Osteoblast (primary cell): Measurements from ENCODE around the gene MAPK6. TPM values are rescaled to one million over a fixed set of nuclear protein-coding genes. Genes with fewer than 3 reads are reported as not detected.

ENCODE experiments used
- DNase-seq: peaks from one replicate; pipeline ENCODE4 v3.0.0; 2011; ENCODE audit warnings: low spot score, mixed read lengths; ENCODE audit not compliant: insufficient read length; ENCODE audit errors: missing footprints
- H2AFZ ChIP-seq: 2 replicates; pipeline ENCODE4 v1.6.0; 2011; ENCODE audit warnings: mild to moderate bottlenecking, low read length
- H3K27ac ChIP-seq: 2 replicates; pipeline ENCODE4 v1.5.1; 2011; ENCODE audit warnings: mild to moderate bottlenecking, low read depth, low read length, moderate library complexity
- H3K27me3 ChIP-seq: 2 replicates; pipeline ENCODE4 v1.6.0; 2012; ENCODE audit warnings: mild to moderate bottlenecking, control low read depth, inconsistent platforms, low read length, moderate library complexity; ENCODE audit not compliant: insufficient read depth
- H3K36me3 ChIP-seq: 2 replicates; pipeline ENCODE4 v1.5.1; 2011; ENCODE audit warnings: mild to moderate bottlenecking, low read length, control low read depth, moderate library complexity; ENCODE audit not compliant: insufficient read depth
- H3K4me1 ChIP-seq: 2 replicates; pipeline ENCODE4 v1.5.1; 2011; ENCODE audit warnings: mild to moderate bottlenecking, low read length, control low read depth, moderate library complexity; ENCODE audit not compliant: insufficient read depth
- H3K4me2 ChIP-seq: 2 replicates; pipeline ENCODE4 v1.6.0; 2011; ENCODE audit warnings: mild to moderate bottlenecking, low read length; ENCODE audit not compliant: insufficient read depth
- H3K4me3 ChIP-seq: fragments of 200-600 bp; sonication (generic); 3 replicates; pipeline ENCODE4 v1.5.1; 2012; ENCODE audit warnings: mild to moderate bottlenecking, low read length, inconsistent platforms; ENCODE audit not compliant: insufficient read depth
- H3K79me2 ChIP-seq: 2 replicates; pipeline ENCODE4 v1.6.0; 2012; ENCODE audit warnings: mild to moderate bottlenecking, low read length, control low read depth, inconsistent platforms; ENCODE audit not compliant: insufficient read depth
- H3K9me3 ChIP-seq: 2 replicates; pipeline ENCODE4 v1.5.1; 2011; ENCODE audit warnings: low read depth, low read length, control low read depth
- H4K20me1 ChIP-seq: 2 replicates; pipeline ENCODE4 v1.6.0; 2012; ENCODE audit warnings: mild to moderate bottlenecking, low read length, control low read depth; ENCODE audit not compliant: insufficient read depth
- total RNA-seq: library from RNA; depleted of rRNA; stranded (reverse); fragments of >200 nt; gene quantifications from 2 replicates; pipeline ENCODE4 v1.2.3, GENCODE V29; 2012
- TF ChIP-seq, protein P1 (sequence below): IDR thresholded peaks from 2 replicates; pipeline ENCODE4 v1.5.1; 2011; ENCODE audit warnings: mild to moderate bottlenecking, low read depth, low read length, moderate library complexity; ENCODE audit errors: extremely low read depth

MAPK6 gene
- total RNA-seq, 1 donor = 86.9 TPM

DNA sequence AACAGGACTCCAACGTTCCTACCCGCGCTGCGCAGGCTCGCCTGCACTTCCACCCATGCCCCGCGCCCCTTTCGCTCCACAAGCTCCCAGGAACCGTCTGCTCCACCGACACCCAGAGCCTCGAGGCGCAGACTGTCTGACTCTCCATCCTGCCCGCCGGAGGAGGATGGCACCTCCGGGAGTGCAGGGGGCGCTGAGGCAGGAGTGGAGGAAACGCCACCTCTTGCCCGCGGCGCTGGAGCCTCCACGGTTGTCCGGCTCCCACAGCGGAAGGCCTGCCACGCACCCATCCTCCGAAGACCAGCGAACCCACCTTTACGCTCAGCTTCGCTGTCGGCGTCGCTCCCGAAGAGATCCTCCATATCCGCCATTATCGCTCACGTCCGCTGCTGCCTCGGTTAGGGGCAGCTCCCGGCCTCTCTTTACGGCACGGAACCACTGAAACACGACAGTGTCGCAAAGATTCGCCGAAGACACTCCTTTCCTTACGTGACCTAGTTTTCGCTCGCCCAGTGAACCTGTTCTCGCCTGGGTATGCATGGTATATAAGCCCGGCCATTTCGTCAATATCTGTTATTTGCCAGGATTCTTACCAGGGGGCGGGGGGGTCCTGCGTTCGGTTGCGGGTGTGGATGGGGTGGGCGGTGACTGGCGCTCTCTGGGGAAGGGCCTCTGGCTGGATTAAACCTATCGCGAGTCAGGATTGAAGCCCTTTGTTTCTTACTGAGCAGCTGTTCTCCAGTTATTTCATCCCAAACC is 47.5 kb upstream of the MAPK6 start, which contains the start of gene LEO1:
LEO1 (minus strand) TSS at position 404 of the 759 bp plus-strand sequence; CDS start at position 371, 33 bp downstream.
- peaks cover 3% of the 10 kb centered on the region for H3K36me3 ChIP-seq
- peak within 1 kb of the TSS; percentile 90 for H3K27ac ChIP-seq
- H4K20me1 ChIP-seq = no peaks in the 10 kb centered on the region
- peaks cover 51% of the 10 kb centered on the region for H3K79me2 ChIP-seq
- peak within 1 kb of the TSS; percentile 100 for H2AFZ ChIP-seq
- H3K4me3 ChIP-seq = peak within 1 kb of the TSS; percentile 100
- H3K9me3 ChIP-seq = no peaks in the 10 kb centered on the region
- H3K4me2 ChIP-seq = peak within 1 kb of the TSS; percentile 94
- DNase-seq = peak; percentile 98
- H3K4me1 ChIP-seq = peaks cover 13% of the 10 kb centered on the region
- no peaks in the 10 kb centered on the region for H3K27me3 ChIP-seq
- TF ChIP-seq, protein P1, sequence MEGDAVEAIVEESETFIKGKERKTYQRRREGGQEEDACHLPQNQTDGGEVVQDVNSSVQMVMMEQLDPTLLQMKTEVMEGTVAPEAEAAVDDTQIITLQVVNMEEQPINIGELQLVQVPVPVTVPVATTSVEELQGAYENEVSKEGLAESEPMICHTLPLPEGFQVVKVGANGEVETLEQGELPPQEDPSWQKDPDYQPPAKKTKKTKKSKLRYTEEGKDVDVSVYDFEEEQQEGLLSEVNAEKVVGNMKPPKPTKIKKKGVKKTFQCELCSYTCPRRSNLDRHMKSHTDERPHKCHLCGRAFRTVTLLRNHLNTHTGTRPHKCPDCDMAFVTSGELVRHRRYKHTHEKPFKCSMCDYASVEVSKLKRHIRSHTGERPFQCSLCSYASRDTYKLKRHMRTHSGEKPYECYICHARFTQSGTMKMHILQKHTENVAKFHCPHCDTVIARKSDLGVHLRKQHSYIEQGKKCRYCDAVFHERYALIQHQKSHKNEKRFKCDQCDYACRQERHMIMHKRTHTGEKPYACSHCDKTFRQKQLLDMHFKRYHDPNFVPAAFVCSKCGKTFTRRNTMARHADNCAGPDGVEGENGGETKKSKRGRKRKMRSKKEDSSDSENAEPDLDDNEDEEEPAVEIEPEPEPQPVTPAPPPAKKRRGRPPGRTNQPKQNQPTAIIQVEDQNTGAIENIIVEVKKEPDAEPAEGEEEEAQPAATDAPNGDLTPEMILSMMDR = peak; percentile 31

DNA sequence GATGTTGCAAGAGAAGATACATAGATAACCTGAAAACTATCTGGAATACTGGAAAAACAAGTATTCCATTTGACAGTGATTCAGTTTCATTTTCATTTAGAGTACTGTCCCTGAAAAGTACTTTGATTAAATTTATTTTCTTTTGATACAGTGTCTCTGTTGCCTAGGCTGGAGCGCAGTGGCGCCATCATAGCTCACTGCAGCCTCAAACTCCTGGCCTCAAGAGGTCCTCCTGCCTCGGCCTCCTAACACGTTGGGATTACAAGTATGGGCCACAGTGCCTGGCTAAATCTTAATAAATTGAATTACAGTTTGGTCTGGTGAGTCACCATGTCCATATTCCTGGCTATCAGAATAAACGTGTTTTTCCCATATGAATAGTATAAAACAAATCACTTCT is 45.8 kb upstream of the MAPK6 start:
- DNase-seq = no peak
- H4K20me1 ChIP-seq = no peaks in the 10 kb centered on the region
- TF ChIP-seq, protein P1 = no peak
- H3K79me2 ChIP-seq = peaks cover 36% of the 10 kb centered on the region
- no peak overlapping the region for H2AFZ ChIP-seq
- H3K4me1 ChIP-seq = peaks cover 13% of the 10 kb centered on the region
- no peak overlapping the region for H3K27ac ChIP-seq
- H3K4me2 ChIP-seq = no peak overlapping the region
- H3K36me3 ChIP-seq = no peaks in the 10 kb centered on the region
- H3K9me3 ChIP-seq = no peaks in the 10 kb centered on the region
- H3K4me3 ChIP-seq = no peak overlapping the region
- no peaks in the 10 kb centered on the region for H3K27me3 ChIP-seq

DNA sequence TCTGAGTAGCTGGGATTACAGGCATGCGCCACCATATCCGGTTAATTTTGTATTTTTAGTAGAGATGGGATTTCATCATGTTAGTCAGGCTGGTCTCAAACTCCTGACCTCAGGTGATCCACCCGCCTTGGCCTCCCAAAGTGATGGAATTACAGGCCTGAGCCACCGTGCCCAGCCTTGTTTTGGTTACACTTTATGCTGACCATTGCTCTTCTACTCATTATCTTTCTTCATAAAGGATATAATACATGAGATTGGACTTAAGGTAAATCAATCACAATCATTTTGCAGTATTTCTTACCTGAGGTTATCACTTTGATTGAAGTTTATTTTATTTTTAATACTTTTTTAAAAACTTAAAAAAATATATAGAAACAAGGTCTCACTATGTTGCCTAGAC is 45.2 kb upstream of the MAPK6 start:
- no peaks in the 10 kb centered on the region for H3K36me3 ChIP-seq
- H3K4me2 ChIP-seq = no peak overlapping the region
- H2AFZ ChIP-seq = no peak overlapping the region
- no peak overlapping the region for H3K27ac ChIP-seq
- H3K79me2 ChIP-seq = peaks cover 31% of the 10 kb centered on the region
- H3K4me1 ChIP-seq = peaks cover 13% of the 10 kb centered on the region
- no peaks in the 10 kb centered on the region for H3K27me3 ChIP-seq
- H4K20me1 ChIP-seq = no peaks in the 10 kb centered on the region
- no peak for DNase-seq
- no peaks in the 10 kb centered on the region for H3K9me3 ChIP-seq
- TF ChIP-seq, protein P1 = no peak
- H3K4me3 ChIP-seq = no peak overlapping the region

DNA sequence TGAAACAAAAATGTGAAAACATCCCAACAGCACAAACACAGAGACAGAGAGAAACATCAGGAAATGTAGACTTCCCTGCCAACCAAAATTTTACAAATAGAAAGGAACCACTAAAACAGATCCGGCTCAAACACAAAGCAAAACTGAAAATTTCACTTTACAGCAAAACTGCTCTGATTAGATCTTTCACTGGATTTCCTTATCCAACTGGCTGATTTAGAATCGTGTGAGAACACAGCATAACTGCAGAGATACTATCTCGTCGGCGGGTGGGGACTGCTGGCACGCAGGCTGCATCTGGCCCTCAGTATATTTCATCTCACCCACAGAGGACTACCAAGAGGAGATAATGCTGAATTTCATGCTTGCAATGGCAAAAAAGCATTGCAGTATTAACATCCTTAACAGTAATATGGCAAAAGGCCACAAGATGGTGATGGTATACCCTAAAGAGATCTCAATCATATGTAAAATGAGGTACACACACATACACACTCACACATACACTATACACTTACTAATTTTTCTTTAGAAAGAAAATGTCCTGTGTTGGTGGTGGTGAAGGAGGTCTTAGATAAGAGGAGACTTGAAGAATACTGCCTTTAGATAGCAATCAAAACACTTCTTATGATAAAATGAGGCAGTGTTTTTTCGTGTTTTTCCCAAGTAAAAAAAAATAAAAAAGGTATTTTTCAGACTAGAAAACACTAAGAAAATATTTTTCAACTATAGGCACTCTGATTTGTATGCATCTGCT is 36.8 kb upstream of the MAPK6 start:
- peaks cover 7% of the 10 kb centered on the region for H3K4me1 ChIP-seq
- TF ChIP-seq, protein P1 = peak; percentile 73
- peak overlapping the region; percentile 84 for H3K27ac ChIP-seq
- no peaks in the 10 kb centered on the region for H3K36me3 ChIP-seq
- peak; percentile 73 for DNase-seq
- H3K79me2 ChIP-seq = no peaks in the 10 kb centered on the region
- peak overlapping the region; percentile 35 for H2AFZ ChIP-seq
- H3K27me3 ChIP-seq = no peaks in the 10 kb centered on the region
- peak overlapping the region; percentile 46 for H3K4me3 ChIP-seq
- no peaks in the 10 kb centered on the region for H4K20me1 ChIP-seq
- H3K4me2 ChIP-seq = peak overlapping the region; percentile 73
- H3K9me3 ChIP-seq = no peaks in the 10 kb centered on the region
